HG02852 (cell line): ENCODE data around the gene RB1.
"Not testable (repeated sequence)": the region's sequence is repeated elsewhere in the genome, so short reads cannot be mapped to it uniquely, and the experiment has no call there.

ENCODE experiments used
- ATAC-seq: cut with Tn5 transposase; IDR thresholded peaks from one replicate; pipeline ENCODE4 v1.9.1; 2021; ENCODE audit warnings: mild to moderate bottlenecking, moderate library complexity; ENCODE audit not compliant: unreplicated experiment

RB1 gene

GRCh38 chr13:48346583-48346982 lies 43.0 kb downstream of the RB1 start:
- no peak for ATAC-seq

DNA sequence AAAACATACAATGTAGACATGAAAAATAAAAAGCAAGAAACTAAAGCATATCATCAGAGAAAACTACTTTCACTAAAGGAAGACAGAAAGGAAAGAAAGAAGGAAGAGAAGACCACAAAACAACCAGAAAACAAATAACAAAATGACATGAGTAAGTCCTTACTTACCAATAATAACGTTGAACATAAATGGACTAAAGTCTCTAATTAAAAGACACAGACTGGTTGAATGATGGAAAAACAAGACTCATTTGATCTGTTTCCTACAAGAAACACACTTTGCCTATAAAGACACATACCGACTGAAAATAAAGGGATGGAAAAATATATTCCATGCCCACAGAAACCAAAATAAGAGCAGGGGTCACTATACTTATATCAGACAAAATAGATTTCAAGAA lies 46.0 kb downstream of the RB1 start:
- no peak for ATAC-seq

DNA sequence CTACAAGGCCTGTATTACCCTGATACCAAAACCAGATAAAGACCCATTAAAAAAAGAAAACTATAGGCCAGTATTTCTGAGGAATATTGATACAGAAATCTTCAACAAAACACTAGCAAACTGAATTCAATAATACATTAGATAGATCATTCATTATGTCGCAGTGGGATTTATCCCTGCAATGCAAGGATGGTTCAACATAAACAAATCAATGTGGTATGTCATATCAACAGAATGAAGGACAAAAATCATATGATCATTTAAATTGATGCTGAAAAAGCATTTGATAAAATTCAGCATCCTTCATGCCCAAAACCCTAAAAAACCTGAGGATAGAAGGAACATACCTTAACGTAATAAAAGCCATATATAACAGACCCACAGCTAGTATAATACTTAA lies 50.0 kb downstream of the RB1 start:
- ATAC-seq = no peak

- ATAC-seq = not testable (repeated sequence)
Measured at GRCh38 chr13:48355524-48355923, 52.0 kb downstream of the RB1 start.

- ATAC-seq = no peak
Measured at GRCh38 chr13:48356750-48357149, 53.2 kb downstream of the RB1 start.

DNA sequence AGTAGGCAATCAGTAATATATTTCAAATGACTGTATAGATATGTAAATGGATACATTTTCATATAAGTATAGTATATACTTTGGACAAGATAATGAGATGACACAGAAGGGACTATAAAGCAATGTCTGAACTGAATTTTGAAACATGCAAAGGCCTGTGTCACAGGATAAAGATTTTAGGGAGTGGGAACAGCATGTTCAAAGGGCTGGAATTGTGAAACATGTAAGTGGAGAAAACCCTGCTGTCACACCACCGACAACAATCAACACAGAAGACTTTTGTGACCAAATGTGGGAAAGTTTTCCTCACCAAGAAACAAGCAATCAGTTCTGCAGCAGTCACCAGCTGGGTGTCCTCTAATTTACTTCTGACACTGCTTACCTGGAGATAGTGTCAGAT lies 66.4 kb downstream of the RB1 start:
- ATAC-seq = no peak

DNA sequence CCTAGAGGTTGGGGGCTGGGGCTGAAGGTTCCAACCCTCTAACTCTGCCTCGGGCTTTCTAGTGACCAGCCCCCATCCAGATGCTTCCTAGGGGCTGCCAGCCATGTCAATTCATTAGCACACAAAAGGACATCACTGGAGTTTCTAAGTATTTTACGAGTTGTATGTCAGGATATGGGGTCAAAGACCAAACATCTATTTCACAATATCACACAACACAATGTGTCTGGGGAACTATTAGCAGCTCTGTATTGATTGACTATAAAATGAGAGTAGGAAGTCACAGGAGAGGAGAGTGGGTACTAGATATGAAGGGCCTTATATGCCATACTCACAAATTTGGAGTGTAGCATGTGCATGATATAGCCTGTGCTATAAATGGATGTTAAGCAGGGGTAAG lies 67.3 kb downstream of the RB1 start:
- ATAC-seq = no peak

- ATAC-seq = no peak
Measured at GRCh38 chr13:48377857-48378256, 74.3 kb downstream of the RB1 start.

- ATAC-seq = no peak
Measured at GRCh38 chr13:48380581-48380980, 77.0 kb downstream of the RB1 start.

DNA sequence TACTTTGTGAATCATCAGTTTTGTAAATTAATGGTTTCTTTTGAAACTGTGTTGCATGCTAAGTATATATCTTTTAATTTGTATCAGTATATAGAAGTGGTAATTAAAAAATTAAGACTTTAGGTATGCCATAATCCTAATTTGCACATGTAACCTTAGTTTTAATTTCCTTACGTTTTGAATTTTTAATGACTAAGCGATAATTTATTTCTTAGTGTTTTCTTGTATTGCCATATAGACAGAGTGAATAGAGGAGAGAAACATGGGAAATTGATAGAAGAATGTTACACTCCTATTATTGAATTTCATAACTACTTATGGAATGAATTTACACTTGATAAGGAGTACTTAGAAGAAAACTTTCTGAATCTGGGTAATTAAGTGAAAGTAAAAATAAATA lies 79.8 kb downstream of the RB1 start:
- no peak for ATAC-seq

- ATAC-seq = no peak
Measured at GRCh38 chr13:48386816-48387215, 83.3 kb downstream of the RB1 start.

GRCh38 chr13:48391257-48391656 lies 87.7 kb downstream of the RB1 start:
- ATAC-seq = no peak

- no peak for ATAC-seq
Measured at GRCh38 chr13:48393030-48393697, 89.6 kb downstream of the RB1 start.

DNA sequence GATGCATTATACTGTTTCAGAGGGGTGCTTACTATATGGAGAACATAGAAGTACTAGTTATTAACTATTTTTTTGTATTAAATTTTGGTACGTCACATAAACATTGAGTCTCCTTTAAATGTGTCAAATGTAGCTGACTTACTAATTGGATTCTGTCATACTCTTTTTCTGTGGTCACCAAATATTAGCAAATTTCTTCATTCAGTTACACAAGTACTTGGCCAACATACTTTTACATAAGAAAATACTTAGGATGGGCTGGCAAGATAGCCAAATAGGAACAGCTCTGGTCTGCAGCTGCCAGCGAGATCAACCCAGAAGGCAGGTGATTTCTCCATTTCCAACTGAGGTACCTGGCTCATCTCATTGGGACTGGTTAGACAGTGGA lies 90.1 kb downstream of the RB1 start:
- ATAC-seq = no peak

- no peak for ATAC-seq
Measured at GRCh38 chr13:48397744-48398143, 94.2 kb downstream of the RB1 start.

DNA sequence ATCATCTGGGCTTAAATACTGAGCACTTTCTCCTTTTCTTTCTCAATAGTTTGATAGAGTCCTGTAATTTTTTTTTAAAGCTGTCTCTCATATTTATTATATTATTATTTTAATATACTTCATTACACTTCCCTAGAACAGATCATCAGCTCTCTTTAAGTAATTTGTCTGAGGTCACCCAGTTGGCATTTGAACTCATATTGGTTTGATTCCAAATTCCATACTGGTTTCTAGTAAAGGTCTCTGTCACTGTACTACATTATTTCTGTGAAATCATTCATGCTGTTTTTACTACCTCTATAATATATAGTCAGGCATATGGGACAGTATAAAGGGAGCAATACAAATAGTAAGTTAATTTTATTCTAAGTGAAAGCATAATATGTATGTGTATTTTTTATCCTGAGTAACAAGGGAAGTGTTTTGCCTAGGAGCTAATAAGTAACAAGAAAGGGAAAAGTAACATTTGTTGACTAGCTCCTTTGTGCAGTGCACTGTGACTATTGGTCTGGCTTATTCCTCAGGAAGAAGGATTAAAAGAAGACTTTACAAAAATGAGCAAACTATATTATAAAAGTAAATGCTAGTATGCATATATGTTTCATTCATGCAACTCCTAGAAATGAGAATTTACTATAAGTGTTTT lies 95.0 kb downstream of the RB1 start:
- ATAC-seq = no peak

- ATAC-seq = no peak
Measured at GRCh38 chr13:48400090-48400694, 96.6 kb downstream of the RB1 start.

GRCh38 chr13:48400850-48401291 lies 97.3 kb downstream of the RB1 start:
- no peak for ATAC-seq

DNA sequence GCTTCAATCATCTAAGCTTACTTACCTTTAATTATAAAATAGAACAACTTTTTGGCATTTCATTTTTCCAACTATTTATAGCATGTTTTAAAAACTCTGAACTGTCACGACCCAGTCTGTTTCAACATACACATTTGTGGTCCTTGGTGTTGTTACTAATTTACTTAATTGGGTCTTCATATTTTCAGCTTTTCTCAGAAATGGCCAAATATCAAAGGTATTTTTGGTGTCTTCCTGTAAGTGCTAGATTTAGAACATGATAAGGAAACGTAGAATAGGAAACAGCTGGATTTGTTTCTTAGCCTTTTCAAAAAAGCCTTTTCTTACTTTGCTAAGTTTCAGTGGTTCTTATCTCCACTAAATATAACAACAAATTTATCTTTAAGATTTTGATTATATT lies 97.9 kb downstream of the RB1 start:
- ATAC-seq = no peak

DNA sequence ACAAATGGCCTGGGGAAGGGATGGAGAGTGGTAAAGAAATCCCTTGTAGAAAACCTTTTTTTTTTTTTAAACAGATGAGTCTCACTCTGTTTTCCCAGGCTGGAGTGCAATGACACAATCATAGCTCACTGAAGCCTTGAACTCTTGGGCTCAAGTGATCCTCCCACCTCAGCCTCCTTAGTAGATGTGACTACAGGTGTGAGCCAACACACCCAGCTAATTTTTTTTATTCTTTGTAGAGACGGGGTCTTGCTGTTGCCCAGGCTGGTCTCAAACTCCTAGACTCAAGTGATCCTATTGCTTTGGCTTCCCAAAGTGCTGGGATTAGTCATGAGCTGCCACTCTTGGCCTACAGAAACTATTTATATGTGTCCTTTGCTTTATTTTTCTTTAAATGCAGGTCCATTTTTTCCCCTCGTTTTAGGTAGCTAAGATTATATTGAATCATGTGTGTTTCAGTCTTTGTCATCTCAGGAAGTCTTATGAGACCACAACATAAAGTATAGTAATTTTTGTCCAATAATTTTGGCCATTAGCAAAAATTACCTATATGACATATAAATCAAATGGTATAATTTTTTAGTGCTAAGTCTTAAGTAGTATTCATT lies 98.9 kb downstream of the RB1 start:
- no peak for ATAC-seq

DNA sequence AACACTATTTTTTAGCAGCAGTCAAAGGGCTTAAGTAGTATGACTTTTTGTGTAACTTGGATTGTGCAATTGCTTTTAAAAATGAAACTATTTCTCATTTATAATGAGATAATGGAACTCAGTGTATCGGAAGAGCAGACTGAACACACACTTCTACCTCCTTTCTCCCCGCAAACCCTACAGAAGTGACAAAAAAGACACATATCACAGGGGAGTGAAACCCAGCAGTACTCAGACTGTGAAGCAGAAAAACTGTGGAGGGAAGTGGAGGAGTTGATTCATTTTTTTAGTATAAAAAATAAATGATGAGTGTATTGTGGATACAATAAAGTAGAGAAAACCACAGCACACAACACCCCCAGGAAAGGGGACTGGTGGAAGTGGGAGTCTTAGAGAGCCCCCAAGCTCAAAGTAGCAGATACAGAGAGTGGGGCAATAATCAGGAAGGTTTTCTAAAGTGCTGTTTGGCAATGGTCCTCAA lies 99.6 kb downstream of the RB1 start:
- ATAC-seq = peak; percentile 80

DNA sequence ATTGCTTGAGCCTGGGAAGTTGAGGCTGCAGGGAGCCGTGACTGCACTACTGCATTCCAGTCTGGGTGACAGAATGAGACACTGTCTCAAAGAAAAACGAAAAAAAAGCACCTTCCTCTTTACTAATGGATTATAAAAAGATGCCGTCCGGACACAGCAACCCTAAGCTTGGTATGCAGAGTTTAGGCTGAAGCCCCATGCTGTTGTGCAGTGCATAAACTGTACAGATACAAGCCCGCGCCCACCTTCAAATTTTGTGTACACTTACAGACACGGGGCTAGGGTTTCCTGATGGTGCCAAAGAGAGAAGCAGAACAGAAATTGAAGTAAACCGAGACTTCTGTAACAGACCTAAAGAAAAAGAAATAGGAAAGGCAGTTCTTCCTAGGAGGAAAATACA lies 100.4 kb downstream of the RB1 start:
- no peak for ATAC-seq
